HG03066 (cell line): ENCODE data around the gene TTC34.

Experiments
- ATAC-seq: cut with Tn5 transposase; IDR thresholded peaks from one replicate; pipeline ENCODE4 v1.9.1; 2021; ENCODE audit warnings: low read depth; ENCODE audit not compliant: unreplicated experiment

TTC34 gene

GRCh38 chr1:2609319-2610035 lies 192.0 kb downstream of the TTC34 start:
- no peak for ATAC-seq

- ATAC-seq, result no peak
These were observed 193.8 kb downstream of the TTC34 start for GRCh38 chr1:2607641-2608091.

- ATAC-seq, result no peak
These were observed 194.4 kb downstream of the TTC34 start for GRCh38 chr1:2606881-2607621.

GRCh38 chr1:2606396-2606880 lies 195.1 kb downstream of the TTC34 start:
- ATAC-seq, result no peak

- ATAC-seq, result no peak
These were observed 195.7 kb downstream of the TTC34 start for GRCh38 chr1:2605509-2606395.

- ATAC-seq, result no peak
These were observed 196.5 kb downstream of the TTC34 start for GRCh38 chr1:2604844-2605508.

GRCh38 chr1:2604156-2604843 lies 197.2 kb downstream of the TTC34 start:
- no peak for ATAC-seq

- ATAC-seq, result no peak
These were observed 197.9 kb downstream of the TTC34 start for GRCh38 chr1:2603521-2604155.

- ATAC-seq, result no peak
These were observed 198.5 kb downstream of the TTC34 start for GRCh38 chr1:2602866-2603520.

GRCh38 chr1:2602311-2602835 lies 199.1 kb downstream of the TTC34 start:
- ATAC-seq, result no peak

GRCh38 chr1:2601721-2602303 lies 199.7 kb downstream of the TTC34 start:
- ATAC-seq, result no peak

- ATAC-seq, result no peak
These were observed 203.1 kb downstream of the TTC34 start for GRCh38 chr1:2598329-2598931.

- ATAC-seq, result no peak
These were observed 203.8 kb downstream of the TTC34 start for GRCh38 chr1:2597441-2598328.

GRCh38 chr1:2596530-2597333 lies 204.8 kb downstream of the TTC34 start:
- no peak for ATAC-seq

- ATAC-seq, result no peak
These were observed 205.5 kb downstream of the TTC34 start for GRCh38 chr1:2595812-2596529.
